Right atrium auricular region (tissue), 2 donors: ENCODE measurements around the gene ZMIZ2. TPM values are rescaled to one million over a fixed set of nuclear protein-coding genes. Genes with fewer than 3 reads are reported as not detected.

Experiments
- DNase-seq: peaks from one replicate; pipeline ENCODE4 v3.0.0-alpha.2; 2019; ENCODE audit warnings: low spot score
- H3K27ac ChIP-seq, 2 donors: fragments of 200-600 bp; sonication (generic); 1 replicate in 1 of 2; 2 replicates in 1 of 2; pipeline ENCODE4 v1.5.1; 2016 to 2019
- H3K27me3 ChIP-seq, 2 donors: fragments of 200-600 bp; sonication (generic); one replicate each; pipeline versions ENCODE4 v1.5.1 to v1.6.0; 2017 to 2019
- H3K36me3 ChIP-seq: fragments of 200-600 bp; sonication (generic); one replicate; pipeline ENCODE4 v1.5.1; 2016
- H3K4me1 ChIP-seq, 2 donors: fragments of 200-600 bp; sonication (generic); one replicate each; pipeline versions ENCODE4 v1.5.1 to v1.6.0; 2017 to 2019
- H3K4me3 ChIP-seq, 2 donors: fragments of 200-600 bp; sonication (generic); 1 replicate in 1 of 2; 2 replicates in 1 of 2; pipeline ENCODE4 v1.5.1; 2017 to 2019; ENCODE audit warnings: mild to moderate bottlenecking in 1 of 2, moderate library complexity in 1 of 2
- H3K9me3 ChIP-seq, 2 donors: fragments of 200-600 bp; sonication (generic); one replicate each; pipeline ENCODE4 v1.5.1; 2019
- total RNA-seq, 2 donors: library from RNA; depleted of rRNA; stranded (reverse); fragments of >200 nt; gene quantifications; one replicate each; pipeline ENCODE4 v1.1.0, GENCODE V29; 2016
- TF ChIP-seq, protein P1 (sequence below), 2 donors: fragments of 200-600 bp; sonication (generic); IDR thresholded peaks; one replicate each; pipeline ENCODE4 v1.5.1; 2019; ENCODE audit warnings: antibody characterized with exemption in 2 of 2

Gene ZMIZ2
- total RNA-seq, 2 donors from 2014 or later: 14.1 to 21.3 TPM

DNA sequence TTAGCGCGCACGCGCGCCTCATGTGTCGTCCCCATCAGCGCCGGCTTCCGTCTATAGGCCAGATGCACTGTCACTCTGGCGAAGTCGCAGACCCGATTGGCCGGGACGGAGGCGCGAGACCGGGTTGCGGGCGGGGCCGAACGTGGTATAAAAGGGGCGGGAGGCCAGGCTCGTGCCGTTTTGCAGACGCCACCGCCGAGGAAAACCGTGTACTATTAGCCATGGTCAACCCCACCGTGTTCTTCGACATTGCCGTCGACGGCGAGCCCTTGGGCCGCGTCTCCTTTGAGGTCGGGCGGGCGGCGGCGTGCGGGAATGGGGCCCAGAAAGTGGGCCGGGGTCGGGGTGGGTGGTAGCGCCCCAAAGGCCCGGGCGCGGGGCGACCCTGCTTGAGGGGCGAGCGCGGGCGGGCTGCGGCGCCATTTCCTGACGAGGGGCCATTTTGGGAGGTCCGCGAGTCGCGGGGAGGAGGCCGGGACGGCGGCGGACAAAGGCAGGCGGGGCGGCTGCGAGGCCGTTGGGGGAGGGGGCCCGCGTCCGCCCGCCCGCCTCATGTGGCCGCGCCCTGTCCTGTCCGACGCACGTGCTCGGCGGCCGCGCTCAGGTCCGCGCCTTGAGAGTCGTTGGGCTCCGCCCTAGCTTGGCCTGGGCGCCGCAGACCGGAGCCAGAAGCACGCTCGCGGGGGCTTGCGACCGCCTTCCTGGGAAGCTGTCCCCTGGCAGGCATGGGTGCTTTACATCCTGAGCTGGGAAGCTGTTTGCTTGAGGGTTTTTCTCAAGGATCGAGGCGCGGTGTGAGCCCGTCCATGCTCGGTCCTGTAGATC, 48.1 kb downstream of the ZMIZ2 start, which contains the start of gene PPIA:
Gene PPIA, plus strand, starts transcription at position 178 of the 825 bp plus-strand sequence. Its CDS starts 44 bp downstream, at position 222.
- Histone ChIP-seq H3K4me1 (peaks cover 0 to 23% of the 10 kb centered on the region in 2 donors), H3K4me3 (peak within 1 kb of the TSS; percentile 83 to 92), H3K27me3 (no peaks in the 10 kb centered on the region), H3K36me3 (peaks cover 24% of the 10 kb centered on the region), H3K9me3 (no peaks in the 10 kb centered on the region), H3K27ac (peak within 1 kb of the TSS; percentile 100)
- TF ChIP-seq, protein P1, sequence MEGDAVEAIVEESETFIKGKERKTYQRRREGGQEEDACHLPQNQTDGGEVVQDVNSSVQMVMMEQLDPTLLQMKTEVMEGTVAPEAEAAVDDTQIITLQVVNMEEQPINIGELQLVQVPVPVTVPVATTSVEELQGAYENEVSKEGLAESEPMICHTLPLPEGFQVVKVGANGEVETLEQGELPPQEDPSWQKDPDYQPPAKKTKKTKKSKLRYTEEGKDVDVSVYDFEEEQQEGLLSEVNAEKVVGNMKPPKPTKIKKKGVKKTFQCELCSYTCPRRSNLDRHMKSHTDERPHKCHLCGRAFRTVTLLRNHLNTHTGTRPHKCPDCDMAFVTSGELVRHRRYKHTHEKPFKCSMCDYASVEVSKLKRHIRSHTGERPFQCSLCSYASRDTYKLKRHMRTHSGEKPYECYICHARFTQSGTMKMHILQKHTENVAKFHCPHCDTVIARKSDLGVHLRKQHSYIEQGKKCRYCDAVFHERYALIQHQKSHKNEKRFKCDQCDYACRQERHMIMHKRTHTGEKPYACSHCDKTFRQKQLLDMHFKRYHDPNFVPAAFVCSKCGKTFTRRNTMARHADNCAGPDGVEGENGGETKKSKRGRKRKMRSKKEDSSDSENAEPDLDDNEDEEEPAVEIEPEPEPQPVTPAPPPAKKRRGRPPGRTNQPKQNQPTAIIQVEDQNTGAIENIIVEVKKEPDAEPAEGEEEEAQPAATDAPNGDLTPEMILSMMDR (IDR thresholded peaks at IDR 0.05): no peak
- DNase-seq: peak; percentile 98

DNA sequence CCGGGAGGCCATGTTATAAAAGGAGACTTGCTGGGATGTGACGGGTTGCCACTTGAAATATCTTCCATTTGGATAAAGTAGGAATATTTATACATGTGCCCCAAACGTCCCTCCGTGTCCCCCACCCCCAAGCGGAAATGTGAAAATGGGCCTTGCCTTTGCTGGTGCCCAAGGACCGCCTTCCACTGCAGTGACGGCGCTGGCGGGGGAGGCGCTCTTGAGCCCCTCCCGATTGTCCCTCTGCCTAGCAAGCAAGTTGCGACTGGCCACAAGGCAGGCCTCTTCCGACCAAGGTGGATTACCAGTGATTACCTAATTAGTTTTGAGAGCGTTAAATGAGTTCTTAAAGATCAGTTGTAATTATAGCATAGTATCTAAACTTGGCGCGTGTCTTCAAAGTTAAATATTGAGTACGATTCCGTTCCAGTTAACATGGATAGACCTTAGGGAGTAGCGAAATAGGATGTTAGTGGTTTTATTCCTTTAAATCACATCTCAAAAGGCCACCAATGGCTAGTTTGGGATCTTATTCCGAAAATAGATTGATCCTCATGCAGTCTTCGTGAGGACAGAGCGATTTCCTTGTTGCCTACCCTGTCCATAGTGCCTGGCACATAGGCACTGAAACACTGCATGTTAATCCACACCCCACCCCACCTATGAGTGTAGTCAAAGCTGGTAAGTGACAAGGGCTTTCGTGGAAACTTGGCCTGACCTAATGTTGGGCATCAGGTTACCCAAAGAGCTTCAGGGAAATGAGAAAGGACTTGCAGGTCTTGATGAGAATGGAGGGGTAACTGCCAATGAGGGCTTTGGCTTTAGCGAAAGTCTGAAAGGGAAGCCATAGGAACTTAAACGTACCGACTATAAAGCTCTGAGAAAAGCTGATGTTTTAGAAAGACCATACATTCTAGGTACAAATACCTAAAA, 48.9 kb downstream of the ZMIZ2 start:
- peaks cover 33% of the 10 kb centered on the region for H3K36me3 ChIP-seq
- DNase-seq: peak; percentile 95
- H3K4me1 ChIP-seq: peaks cover 0 to 23% of the 10 kb centered on the region in 2 donors
- H3K27ac ChIP-seq: peak overlapping the region; percentile 100
- H3K4me3 ChIP-seq: peak overlapping the region; percentile 83 to 92
- no peaks in the 10 kb centered on the region for H3K27me3 ChIP-seq
- no peaks in the 10 kb centered on the region for H3K9me3 ChIP-seq
- TF ChIP-seq, protein P1 (IDR thresholded peaks at IDR 0.05): peak in 1 of 2 donors; percentile 61

DNA sequence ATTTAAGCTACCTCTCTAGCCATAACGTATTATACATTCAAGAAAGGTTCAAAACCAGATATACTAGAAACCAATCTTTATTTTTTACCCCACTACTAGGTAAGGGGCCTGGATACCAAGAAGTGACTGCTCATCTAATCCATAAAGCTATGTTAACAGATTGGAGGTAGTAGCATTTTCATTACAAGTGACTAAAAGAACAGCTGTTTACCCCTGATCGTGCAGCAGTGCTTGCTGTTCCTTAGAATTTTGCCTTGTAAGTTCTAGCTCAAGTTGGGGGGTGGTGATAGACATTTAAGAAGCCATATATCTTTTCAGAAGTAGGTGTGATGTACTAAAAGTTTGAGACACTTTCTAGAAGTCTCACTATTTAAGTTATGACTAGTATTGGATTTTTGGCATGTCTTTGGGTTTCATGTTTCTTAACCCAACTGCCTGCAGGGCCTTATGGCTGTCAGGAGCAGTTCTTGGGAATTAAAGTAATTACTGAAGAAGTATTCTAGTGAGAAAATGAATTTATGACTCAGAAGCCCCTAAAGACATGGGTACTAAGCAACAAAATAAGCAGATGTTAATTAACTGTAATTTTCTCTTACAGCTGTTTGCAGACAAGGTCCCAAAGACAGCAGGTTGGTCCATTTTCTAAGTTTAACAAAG, 50.1 kb downstream of the ZMIZ2 start:
- TF ChIP-seq, protein P1 (IDR thresholded peaks at IDR 0.05): no peak
- H3K9me3 ChIP-seq: no peaks in the 10 kb centered on the region
- H3K36me3 ChIP-seq: peaks cover 45% of the 10 kb centered on the region
- peak overlapping the region; percentile 100 for H3K27ac ChIP-seq
- H3K4me3 ChIP-seq: peak overlapping the region; percentile 83 to 92
- H3K4me1 ChIP-seq: peaks cover 0 to 23% of the 10 kb centered on the region in 2 donors
- no peaks in the 10 kb centered on the region for H3K27me3 ChIP-seq
- no peak for DNase-seq

DNA sequence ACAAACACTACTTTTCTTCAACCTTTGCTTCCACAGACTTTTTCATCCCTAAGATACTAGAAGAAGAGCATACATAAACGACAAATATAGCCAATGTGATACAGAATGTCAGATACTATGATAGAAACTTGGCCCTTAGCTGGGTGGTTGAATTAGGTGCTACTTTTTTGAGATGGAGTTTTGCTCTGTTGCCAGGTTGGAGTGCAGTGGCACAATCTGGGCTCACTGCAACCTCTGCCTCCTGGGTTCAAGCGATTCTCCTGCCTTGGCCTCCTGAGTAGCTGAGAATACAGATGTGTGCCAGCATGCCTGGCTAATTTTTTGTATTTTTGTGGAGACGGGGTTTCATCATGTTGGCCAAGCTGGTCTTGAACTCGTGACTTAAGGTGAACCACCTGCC, 51.3 kb downstream of the ZMIZ2 start:
- DNase-seq: no peak
- TF ChIP-seq, protein P1 (IDR thresholded peaks at IDR 0.05): no peak
- Histone ChIP-seq H3K36me3 (peaks cover 55% of the 10 kb centered on the region), H3K4me3 (no peak overlapping the region), H3K9me3 (no peaks in the 10 kb centered on the region), H3K27me3 (no peaks in the 10 kb centered on the region), H3K4me1 (peaks cover 0 to 23% of the 10 kb centered on the region in 2 donors), H3K27ac (no peak overlapping the region)

DNA sequence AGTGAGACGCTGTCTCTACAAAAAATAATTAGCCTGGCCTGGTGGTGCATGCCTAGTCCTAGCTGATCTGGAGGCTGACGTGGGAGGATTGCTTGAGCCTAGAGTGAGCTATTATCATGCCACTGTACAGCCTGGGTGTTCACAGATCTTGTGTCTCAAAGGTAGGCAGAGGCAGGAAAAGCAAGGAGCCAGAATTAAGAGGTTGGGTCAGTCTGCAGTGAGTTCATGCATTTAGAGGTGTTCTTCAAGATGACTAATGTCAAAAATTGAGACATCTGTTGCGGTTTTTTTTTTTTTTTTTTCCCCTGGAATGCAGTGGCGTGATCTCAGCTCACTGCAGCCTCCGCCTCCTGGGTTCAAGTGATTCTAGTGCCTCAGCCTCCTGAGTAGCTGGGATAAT, 53.2 kb downstream of the ZMIZ2 start:
- no peak for DNase-seq
- Histone ChIP-seq H3K36me3 (peaks cover 58% of the 10 kb centered on the region), H3K27me3 (no peaks in the 10 kb centered on the region), H3K4me1 (peaks cover 0 to 17% of the 10 kb centered on the region in 2 donors), H3K27ac (no peak overlapping the region), H3K9me3 (no peaks in the 10 kb centered on the region), H3K4me3 (no peak overlapping the region)
- TF ChIP-seq, protein P1 (IDR thresholded peaks at IDR 0.05): no peak
